H1 (cell line): ENCODE results near the gene GNG8. TPM values are rescaled to one million over a fixed set of nuclear protein-coding genes. Genes with fewer than 3 reads are reported as not detected.

ENCODE experiments used
- CTCF ChIA-PET: fragments of 300-600 bp; sonication (Branson Sonifier 250); formaldehyde crosslinking; loops from one replicate; lab custom pipeline; 2021; ENCODE audit not compliant: partially characterized antibody; lab: Charles Lee
- POLR2A ChIA-PET: fragments of 300-600 bp; sonication (Branson Sonifier 250); formaldehyde crosslinking; loops from one replicate; lab custom pipeline; 2021; ENCODE audit warnings: inconsistent platforms; ENCODE audit not compliant: partially characterized antibody; lab: Charles Lee
- DNase-seq, 2 experiments: peaks; one replicate each; pipeline versions ENCODE4 v3.0.0 to v3.0.0-alpha.2; 2010 to 2022; ENCODE audit warnings: low spot score in 2 of 2, low read depth in 1 of 2, mixed read lengths in 1 of 2
- FAIRE-seq: peaks from 2 replicates; lab custom pipeline; 2011; peaks lifted over from hg19 to GRCh38; lab: Jason Lieb, UNC
- H2AFZ ChIP-seq: 2 replicates; pipeline ENCODE4 v1.8.1; 2012; ENCODE audit warnings: low read length, inconsistent platforms
- H2AK5ac ChIP-seq: 2 replicates; pipeline ENCODE4 v1.6.1; 2013; ENCODE audit warnings: low read depth, low read length
- H2BK120ac ChIP-seq: replicated peaks from 2 replicates; pipeline ENCODE3; 2013; ENCODE audit warnings: low read depth, low read length, inconsistent platforms
- H2BK12ac ChIP-seq: 2 replicates; pipeline ENCODE4 v1.6.1; 2013; ENCODE audit warnings: low read depth, low read length
- H2BK15ac ChIP-seq: 2 replicates; pipeline ENCODE4 v1.6.1; 2013; ENCODE audit warnings: low read length
- H2BK20ac ChIP-seq: 2 replicates; pipeline ENCODE4 v1.6.1; 2013; ENCODE audit warnings: low read length
- H2BK5ac ChIP-seq: 2 replicates; pipeline ENCODE4 v1.6.1; 2013; ENCODE audit warnings: low read depth, low read length
- H3K14ac ChIP-seq: 2 replicates; pipeline ENCODE4 v1.6.1; 2013; ENCODE audit warnings: inconsistent platforms; ENCODE audit not compliant: insufficient read length
- H3K18ac ChIP-seq: 2 replicates; pipeline ENCODE4 v1.6.1; 2013; ENCODE audit warnings: low read length; ENCODE audit errors: extremely low read depth
- H3K23ac ChIP-seq: 2 replicates; pipeline ENCODE4 v1.6.1; 2013; ENCODE audit warnings: inconsistent platforms; ENCODE audit not compliant: insufficient read length
- H3K23me2 ChIP-seq: 2 replicates; pipeline ENCODE4 v1.6.1; 2013; ENCODE audit warnings: low read depth, low read length
- H3K27ac ChIP-seq: 2 replicates; pipeline ENCODE4 v1.6.1; 2011; ENCODE audit warnings: low read depth, low read length, inconsistent platforms
- H3K27me3 ChIP-seq, 4 experiments: replicated peaks in 1 of 4; 1 replicate in 1 of 4; 2 replicates in 3 of 4; pipeline versions ENCODE4 v1.6.1 to v1.8.1; 2011 to 2013; ENCODE audit warnings: low read length in 3 of 4, mild to moderate bottlenecking in 3 of 4, inconsistent platforms in 2 of 4, mixed read lengths in 2 of 4, moderate library complexity in 1 of 4; ENCODE audit not compliant: control insufficient read depth in 3 of 4, insufficient read depth in 3 of 4; ENCODE audit errors: extremely low read depth in 1 of 4
- H3K36me3 ChIP-seq, 4 experiments: 2 replicates each; pipeline versions ENCODE4 v1.6.1 to v1.8.1; 2011 to 2013; ENCODE audit warnings: mild to moderate bottlenecking in 4 of 4, low read length in 3 of 4, moderate library complexity in 2 of 4, control low read depth in 1 of 4, inconsistent platforms in 1 of 4; ENCODE audit not compliant: insufficient read depth in 4 of 4, control insufficient read depth in 2 of 4
- H3K4ac ChIP-seq: replicated peaks from 2 replicates; pipeline ENCODE3; 2013; ENCODE audit warnings: low read length, low read depth, mixed read lengths, inconsistent platforms; ENCODE audit not compliant: insufficient read length
- H3K4me1 ChIP-seq, 4 experiments: replicated peaks in 1 of 4; 1 replicate in 1 of 4; 2 replicates in 3 of 4; pipeline versions ENCODE4 v1.6.1 to v1.8.1; 2011 to 2013; ENCODE audit warnings: low read length in 3 of 4, inconsistent platforms in 2 of 4, mixed read lengths in 1 of 4; ENCODE audit not compliant: insufficient read depth in 4 of 4, control insufficient read depth in 3 of 4
- H3K4me2 ChIP-seq, 2 experiments: 2 replicates each; pipeline versions ENCODE4 v1.6.1 to v1.8.1; 2011 to 2013; ENCODE audit warnings: low read depth in 2 of 2, low read length in 2 of 2, control low read depth in 1 of 2, inconsistent platforms in 1 of 2, mild to moderate bottlenecking in 1 of 2; ENCODE audit not compliant: insufficient read depth in 1 of 2
- H3K4me3 ChIP-seq, 4 experiments: fragments of 200-600, 300-600 bp in 1 of 4; sonication (generic), shearing (Covaris generic), sonication (Bioruptor Twin) in 1 of 4; 2 replicates each; pipeline versions ENCODE4 v1.5.1 to v1.8.1; 2011 to 2016; ENCODE audit warnings: low read length in 4 of 4, low read depth in 3 of 4, control low read depth in 2 of 4, inconsistent platforms in 2 of 4, mild to moderate bottlenecking in 2 of 4, mixed read lengths in 1 of 4, moderate library complexity in 1 of 4; ENCODE audit not compliant: insufficient read depth in 2 of 4; ENCODE audit errors: extremely low read depth in 1 of 4
- H3K56ac ChIP-seq: replicated peaks from 2 replicates; pipeline ENCODE3; 2013; ENCODE audit warnings: low read depth, mild to moderate bottlenecking, mixed read lengths, low read length, inconsistent platforms; ENCODE audit not compliant: insufficient read length
- H3K79me1 ChIP-seq: 2 replicates; pipeline ENCODE4 v1.6.1; 2013; ENCODE audit warnings: low read depth, low read length, control low read depth
- H3K79me2 ChIP-seq, 2 experiments: 2 replicates each; pipeline versions ENCODE4 v1.6.1 to v1.8.1; 2012 to 2013; ENCODE audit warnings: low read length in 2 of 2, mild to moderate bottlenecking in 2 of 2, inconsistent platforms in 1 of 2; ENCODE audit not compliant: insufficient read depth in 2 of 2, control insufficient read depth in 1 of 2
- H3K9ac ChIP-seq, 4 experiments: replicated peaks in 1 of 4; 1 replicate in 1 of 4; 2 replicates in 3 of 4; pipeline versions ENCODE4 v1.6.1 to v1.8.1; 2011 to 2013; ENCODE audit warnings: low read depth in 3 of 4, low read length in 3 of 4, control low read depth in 2 of 4, mild to moderate bottlenecking in 2 of 4, moderate library complexity in 2 of 4, inconsistent platforms in 1 of 4; ENCODE audit errors: extremely low read depth in 1 of 4
- H3K9me3 ChIP-seq, 2 experiments: 2 replicates each; pipeline versions ENCODE4 v1.6.1 to v1.8.1; 2012 to 2013; ENCODE audit warnings: mild to moderate bottlenecking in 2 of 2, moderate library complexity in 2 of 2, control low read depth in 1 of 2, inconsistent platforms in 1 of 2, low read depth in 1 of 2, low read length in 1 of 2, mixed read lengths in 1 of 2; ENCODE audit not compliant: insufficient read depth in 2 of 2
- H4K20me1 ChIP-seq, 2 experiments: replicated peaks in 1 of 2; 2 replicates each; pipeline versions ENCODE3 to v1.8.1; 2011 to 2013; ENCODE audit warnings: inconsistent platforms in 2 of 2, low read length in 2 of 2, mild to moderate bottlenecking in 1 of 2; ENCODE audit not compliant: insufficient read depth in 2 of 2, control insufficient read depth in 1 of 2
- H4K5ac ChIP-seq: 2 replicates; pipeline ENCODE4 v1.6.1; 2013; ENCODE audit warnings: low read length, low read depth, mixed read lengths, inconsistent platforms; ENCODE audit not compliant: insufficient read length
- H4K8ac ChIP-seq: 2 replicates; pipeline ENCODE4 v1.8.0; 2013; ENCODE audit warnings: mild to moderate bottlenecking, moderate library complexity, low read length, inconsistent platforms; ENCODE audit not compliant: insufficient read depth; ENCODE audit errors: extremely low read depth
- H4K91ac ChIP-seq: replicated peaks from 2 replicates; pipeline ENCODE3; 2013; ENCODE audit warnings: low read length, mixed read lengths, inconsistent platforms; ENCODE audit not compliant: insufficient read length
- HDAC2 ChIP-seq, 2 experiments: fragments of 300-600 bp in 1 of 2; sonication (generic) in 1 of 2; IDR thresholded peaks; 2 replicates each; pipeline ENCODE4 v1.6.1; 2011 to 2012; ENCODE audit warnings: low read depth in 2 of 2, low read length in 2 of 2, mild to moderate bottlenecking in 2 of 2, moderate library complexity in 2 of 2, borderline replicate concordance in 1 of 2, inconsistent platforms in 1 of 2
- HDAC6 ChIP-seq: IDR thresholded peaks from one replicate; pipeline ENCODE4 v1.7.1; 2012; ENCODE audit warnings: low read depth, mild to moderate bottlenecking, inconsistent platforms, low read length, moderate library complexity
- POU5F1 ChIP-seq: IDR thresholded peaks from 2 replicates; pipeline ENCODE4 v1.6.1; 2011; ENCODE audit warnings: low read depth, mild to moderate bottlenecking, low read length, moderate library complexity
- SIN3A ChIP-seq, 2 experiments: IDR thresholded peaks in 1 of 2; conservative IDR thresholded peaks in 1 of 2; 2 replicates each; pipeline ENCODE4 v1.6.1; 2011 to 2012; ENCODE audit warnings: low read length in 2 of 2, improper control_type of control experiment in 1 of 2, low read depth in 1 of 2, mild to moderate bottlenecking in 1 of 2
- SP2 ChIP-seq: IDR thresholded peaks from 2 replicates; pipeline ENCODE4 v1.6.1; 2012; ENCODE audit warnings: mild to moderate bottlenecking, low read length, inconsistent platforms
- ZNF274 ChIP-seq: IDR thresholded peaks from 2 replicates; pipeline ENCODE4 v1.7.0; 2012; ENCODE audit warnings: low read length, borderline replicate concordance; ENCODE audit errors: extremely low read depth
- WGBS, 2 experiments: shearing (Covaris generic) in 1 of 2; methylation state at CpG; one replicate each; pipeline versions ENCODE4 v1.1.6 to v1.1.7; 2013 to 2015; ENCODE audit warnings: low lambda C conversion rate in 2 of 2, mixed read lengths in 2 of 2, inconsistent platforms in 1 of 2, low coverage in 1 of 2, missing lambda C conversion rate in 1 of 2; ENCODE audit not compliant: insufficient replicate concordance in 2 of 2, insufficient coverage in 1 of 2, insufficient read length in 1 of 2; ENCODE audit errors: extremely low coverage in 1 of 2, missing lambda C conversion rate in 1 of 2; 5-methylcytosine and 5-hydroxymethylcytosine counted together
- polyA plus RNA-seq, 7 experiments: library from polyadenylated mRNA; depleted of rRNA in 3 of 7; stranded (reverse) in 5 of 7; unstranded in 2 of 7; fragments of >200 nt in 5 of 7; fragments of 200-250 nt in 2 of 7; gene quantifications; 1 replicate in 5 of 7; 2 replicates in 1 of 7; 4 replicates in 1 of 7; pipeline versions ENCODE4 v1.2.1 to v1.2.3, GENCODE V29; 2011 to 2013; ENCODE audit warnings: missing spikeins in 2 of 7, mixed read lengths in 2 of 7
- total RNA-seq: library from RNA; stranded (reverse); fragmentation: NEBNext Ultra II Directional; extraction: Animal tissue kit (Norgen Biotek cat#: 25700); gene quantifications from 2 replicates; pipeline ENCODE4 v1.2.1, GENCODE V29; 2021

GNG8 gene
- total and polyA plus RNA-seq, 2 of the 8 experiments (the other 6 are each of a cell fraction or from before 2014, with no cell fraction given), result not detected

DNA sequence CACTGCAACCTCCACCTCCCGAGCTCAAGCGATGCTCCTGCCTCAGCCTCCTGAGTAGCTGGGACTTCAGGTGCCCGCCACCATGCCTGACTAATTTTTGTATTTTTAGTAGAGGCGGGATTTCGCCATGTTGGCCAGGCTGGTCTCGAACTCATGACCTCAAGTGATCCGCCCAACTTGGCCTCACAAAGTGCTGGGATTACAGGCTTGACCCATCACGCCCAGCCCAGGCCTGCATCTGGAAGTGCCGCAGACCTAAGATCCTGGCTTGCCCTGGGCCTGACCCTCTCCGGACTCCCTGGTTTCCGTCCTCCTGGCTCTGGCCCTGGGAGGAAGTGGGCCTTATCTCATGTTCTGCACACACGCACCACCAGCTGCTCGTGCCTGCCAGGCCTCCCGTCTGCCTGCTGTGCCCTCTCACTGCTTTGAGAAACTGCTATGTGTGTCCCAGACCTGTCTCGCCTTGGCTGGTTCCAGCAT is 6.4 kb downstream of the GNG8 start:
- Histone ChIP-seq H2AK5ac (no peak overlapping the region), H2AFZ (no peak overlapping the region), H2BK12ac (peak overlapping the region; percentile 35; the same call in 1 of the 2 replicates), H4K20me1 (no peaks in the 10 kb centered on the region), H3K14ac (no peak overlapping the region), H3K36me3 (no peaks in the 10 kb centered on the region), H3K4me1 (peaks cover 0 to 19% (median 12%) of the 10 kb centered on the region in 4 experiments; a peak in 6 of 7 replicates), H3K18ac (no peak overlapping the region; the same call in 1 of the 2 replicates), H3K23me2 (peaks cover 6% of the 10 kb centered on the region; the same call in 1 of the 2 replicates), H3K4me3 (no peak overlapping the region), H4K8ac (no peak overlapping the region; the same call in 1 of the 2 replicates), H4K91ac (no peak overlapping the region), H3K23ac (no peak overlapping the region), H3K79me2 (no peaks in the 10 kb centered on the region), H3K9ac (no peak overlapping the region), H3K4ac (no peak overlapping the region), H3K4me2 (no peak overlapping the region), H2BK20ac (no peak overlapping the region), H3K27me3 (peaks cover 0 to 15% (median 11%) of the 10 kb centered on the region in 4 experiments; a peak in 6 of 7 replicates), H3K79me1 (no peaks in the 10 kb centered on the region; the same call in 1 of the 2 replicates), H3K56ac (no peak overlapping the region), H2BK120ac (no peak overlapping the region), H3K9me3 (no peaks in the 10 kb centered on the region), H4K5ac (no peak overlapping the region), H2BK15ac (peak overlapping the region; percentile 92; the same call in 1 of the 2 replicates), H2BK5ac (no peak overlapping the region), H3K27ac (no peak overlapping the region)
- no peak for TF ChIP-seq HDAC6
- TF ChIP-seq ZNF274, result no peak
- TF ChIP-seq SIN3A (conservative IDR thresholded peaks at IDR 0.05 in 1 of 2, IDR thresholded peaks at IDR 0.05 in 1 of 2; ENCODE audit: low read depth in 1 of 2, low read length in 2 of 2), result no peak
- TF ChIP-seq HDAC2 (IDR thresholded peaks at IDR 0.05; ENCODE audit: borderline replicate concordance in 1 of 2, low read depth in 2 of 2, low read length in 2 of 2), result no peak
- no peak for TF ChIP-seq SP2
- no peak for TF ChIP-seq POU5F1
- POLR2A ChIA-PET, result interaction anchor here (1.8 kb wide), 1 partner anchor 28 kb away, joined by 7 read pairs; no protein-coding TSS in a partner anchor
- CTCF ChIA-PET, result interaction anchor here (0.6 to 15.3 kb wide), 7 partner anchors 13 to 173 kb away, joined by 3 to 309 read pairs (median 5); partner anchors contain the start of gene DACT3
- FAIRE-seq (no peak), DNase-seq (no peak)
- 92% methylated on average over 13 of the region's 15 CpGs; no CpG with 5 or more reads in 1 of the 2 experiments for WGBS, 2 experiments
